Fibroblast of lung (primary cell): ENCODE results near the gene CTDSPL.

ENCODE experiments used
- EZH2 ChIP-seq: IDR thresholded peaks from 2 replicates; pipeline ENCODE4 v1.5.1; 2012; ENCODE audit warnings: low read length, control low read depth, mild to moderate bottlenecking; ENCODE audit errors: missing control alignments
- TF ChIP-seq, protein P1 (sequence below), 2 donors: IDR thresholded peaks in 1 of 2; conservative IDR thresholded peaks in 1 of 2; 1 replicate in 1 of 2; 2 replicates in 1 of 2; pipeline ENCODE4 v1.5.1; 2011 to 2012; ENCODE audit warnings: low read length in 2 of 2, control low read depth in 1 of 2, inconsistent platforms in 1 of 2, low read depth in 1 of 2, mild to moderate bottlenecking in 1 of 2

GRCh38 chr3:37991109-37991508 lies 129.4 kb downstream of the CTDSPL start:
- TF ChIP-seq, protein P1, sequence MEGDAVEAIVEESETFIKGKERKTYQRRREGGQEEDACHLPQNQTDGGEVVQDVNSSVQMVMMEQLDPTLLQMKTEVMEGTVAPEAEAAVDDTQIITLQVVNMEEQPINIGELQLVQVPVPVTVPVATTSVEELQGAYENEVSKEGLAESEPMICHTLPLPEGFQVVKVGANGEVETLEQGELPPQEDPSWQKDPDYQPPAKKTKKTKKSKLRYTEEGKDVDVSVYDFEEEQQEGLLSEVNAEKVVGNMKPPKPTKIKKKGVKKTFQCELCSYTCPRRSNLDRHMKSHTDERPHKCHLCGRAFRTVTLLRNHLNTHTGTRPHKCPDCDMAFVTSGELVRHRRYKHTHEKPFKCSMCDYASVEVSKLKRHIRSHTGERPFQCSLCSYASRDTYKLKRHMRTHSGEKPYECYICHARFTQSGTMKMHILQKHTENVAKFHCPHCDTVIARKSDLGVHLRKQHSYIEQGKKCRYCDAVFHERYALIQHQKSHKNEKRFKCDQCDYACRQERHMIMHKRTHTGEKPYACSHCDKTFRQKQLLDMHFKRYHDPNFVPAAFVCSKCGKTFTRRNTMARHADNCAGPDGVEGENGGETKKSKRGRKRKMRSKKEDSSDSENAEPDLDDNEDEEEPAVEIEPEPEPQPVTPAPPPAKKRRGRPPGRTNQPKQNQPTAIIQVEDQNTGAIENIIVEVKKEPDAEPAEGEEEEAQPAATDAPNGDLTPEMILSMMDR (conservative IDR thresholded peaks at IDR 0.05 in 1 of 2, IDR thresholded peaks at IDR 0.05 in 1 of 2; ENCODE audit: low read depth in 1 of 2, low read length in 2 of 2) = no peak
- TF ChIP-seq EZH2 = no peak
